ENCODE results near the gene BTNL3.

GRCh38 chr5:181028032-181028819 lies 39.6 kb downstream of the BTNL3 start:
- TF ChIP-seq RAD21 (IDR thresholded peaks at IDR 0.05; ENCODE audit: low read length) = no peak
- no peak for TF ChIP-seq CTCF (IDR thresholded peaks at IDR 0.05)
- TF ChIP-seq CHD2 (IDR thresholded peaks at IDR 0.05; ENCODE audit: low read length, partially characterized antibody) = no peak
- no peak for TF ChIP-seq RFX5 (IDR thresholded peaks at IDR 0.05; ENCODE audit: low read length)
- no peak for TF ChIP-seq EP300 (IDR thresholded peaks at IDR 0.05; ENCODE audit: borderline replicate concordance in 1 of 2, low read depth in 1 of 2, low read length in 1 of 2)
- TF ChIP-seq YY1 (IDR thresholded peaks at IDR 0.05; ENCODE audit: low read depth) = no peak
- no peak for TF ChIP-seq JUND (IDR thresholded peaks at IDR 0.05)
